ENCODE results near the gene MYH6.

MYH6 gene

GRCh38 chr14:23385642-23386265, 22.3 kb downstream of the MYH6 start:
- no peaks in the 10 kb centered on the region for H3K9me3 ChIP-seq (replicated peaks in 1 of 11)

GRCh38 chr14:23385244-23385641, 22.8 kb downstream of the MYH6 start:
- Histone ChIP-seq H3K4me1 (peaks cover 0 to 22% (median 18%) of the 10 kb centered on the region in 10 experiments; a peak in 16 of 20 replicates), H4K20me1 (peaks cover 0 to 6% (median 0%) of the 10 kb centered on the region in 11 experiments; a peak in 3 of 22 replicates), H3K27ac (no peak overlapping the region), H3K36me3 (no peaks in the 10 kb centered on the region), H3K9me3 (replicated peaks in 1 of 11) (no peaks in the 10 kb centered on the region), H3K27me3 (peaks cover 0 to 12% (median 0%) of the 10 kb centered on the region in 11 experiments; a peak in 5 of 22 replicates), H3K9ac (no peak overlapping the region), H3K4me2 (no peak overlapping the region), H3K4me3 (no peak overlapping the region)
- TF ChIP-seq Cebpa-rat (IDR thresholded peaks at IDR 0.05), result no peak

More at GRCh38 chr14:23385642-23386265, 22.3 kb downstream of the MYH6 start:
- peaks cover 0 to 6% (median 0%) of the 10 kb centered on the region in 11 experiments; a peak in 2 of 22 replicates for H4K20me1 ChIP-seq
- TF ChIP-seq Cebpa-rat (IDR thresholded peaks at IDR 0.05), result no peak
- H3K27ac ChIP-seq, result no peak overlapping the region
- H3K9ac ChIP-seq, result no peak overlapping the region
- H3K4me1 ChIP-seq, result peaks cover 0 to 21% (median 18%) of the 10 kb centered on the region in 10 experiments; a peak in 16 of 20 replicates
- no peak overlapping the region for H3K4me2 ChIP-seq
- H3K4me3 ChIP-seq, result no peak overlapping the region
- H3K36me3 ChIP-seq, result no peaks in the 10 kb centered on the region
- peaks cover 0 to 12% (median 0%) of the 10 kb centered on the region in 11 experiments; a peak in 5 of 22 replicates for H3K27me3 ChIP-seq

DNA sequence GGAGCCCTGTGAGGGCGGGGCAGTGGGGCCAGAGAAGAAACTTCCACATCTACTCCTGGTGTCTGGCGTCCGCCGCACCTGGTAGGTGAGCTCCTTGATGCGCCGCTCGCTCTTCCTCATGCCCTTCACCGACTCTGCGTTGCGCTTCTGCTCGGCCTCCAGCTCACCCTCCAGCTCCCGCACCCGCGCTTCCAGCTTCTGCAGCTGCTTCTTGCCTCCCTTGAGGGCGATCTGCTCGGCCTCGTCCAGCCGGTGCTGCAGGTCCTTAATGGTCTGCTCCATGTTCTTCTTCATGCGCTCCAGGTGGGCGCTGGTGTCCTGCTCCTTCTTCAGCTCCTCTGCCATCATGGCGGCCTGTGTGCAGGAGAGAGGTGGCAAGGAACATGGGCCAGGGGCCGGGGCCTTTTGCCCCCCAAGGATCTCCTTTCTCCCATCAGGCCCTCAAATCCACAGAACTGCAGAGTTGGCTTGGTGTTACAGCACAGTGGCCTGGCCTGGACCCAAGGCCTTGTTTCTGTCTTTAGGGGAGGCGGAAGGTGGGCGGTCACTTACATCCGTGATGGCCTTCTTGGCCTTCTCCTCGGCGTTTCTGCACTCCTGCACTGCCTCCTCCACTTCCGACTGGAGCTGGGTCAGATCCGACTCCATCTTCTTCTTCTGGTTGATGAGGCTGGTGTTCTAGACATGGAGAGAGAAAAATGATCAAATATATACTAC, 23.6 kb downstream of the MYH6 start:
- H3K4me3 ChIP-seq, result no peak overlapping the region
- no peak overlapping the region for H3K4me2 ChIP-seq
- peaks cover 0 to 6% (median 0%) of the 10 kb centered on the region in 11 experiments; a peak in 3 of 22 replicates for H4K20me1 ChIP-seq
- H3K4me1 ChIP-seq, result peaks cover 0 to 28% (median 18%) of the 10 kb centered on the region in 10 experiments; a peak in 16 of 20 replicates
- no peak overlapping the region for H3K9ac ChIP-seq
- no peak for TF ChIP-seq Cebpa-rat (IDR thresholded peaks at IDR 0.05)
- H3K27me3 ChIP-seq, result peaks cover 0 to 12% (median 0%) of the 10 kb centered on the region in 11 experiments; a peak in 5 of 22 replicates
- H3K9me3 ChIP-seq (replicated peaks in 1 of 11), result no peaks in the 10 kb centered on the region
- H3K27ac ChIP-seq, result no peak overlapping the region
- H3K36me3 ChIP-seq, result no peaks in the 10 kb centered on the region

- no peak overlapping the region for H3K9ac ChIP-seq
- no peak overlapping the region for H3K27ac ChIP-seq
- peaks cover 0 to 6% (median 0%) of the 10 kb centered on the region in 11 experiments; a peak in 3 of 22 replicates for H4K20me1 ChIP-seq
- H3K4me1 ChIP-seq, result peaks cover 0 to 43% (median 25%) of the 10 kb centered on the region in 10 experiments; a peak in 16 of 20 replicates
- no peaks in the 10 kb centered on the region for H3K36me3 ChIP-seq
- peaks cover 0 to 12% (median 0%) of the 10 kb centered on the region in 11 experiments; a peak in 5 of 22 replicates for H3K27me3 ChIP-seq
- no peaks in the 10 kb centered on the region for H3K9me3 ChIP-seq (replicated peaks in 1 of 11)
- H3K4me2 ChIP-seq, result peak overlapping the region in 8 of 11 experiments; percentile 62 to 77 (median 69); a peak in 15 of 22 replicates
- no peak overlapping the region for H3K4me3 ChIP-seq
- no peak for TF ChIP-seq Cebpa-rat (IDR thresholded peaks at IDR 0.05)
Observed at GRCh38 chr14:23382731-23383440, 25.2 kb downstream of the MYH6 start.

DNA sequence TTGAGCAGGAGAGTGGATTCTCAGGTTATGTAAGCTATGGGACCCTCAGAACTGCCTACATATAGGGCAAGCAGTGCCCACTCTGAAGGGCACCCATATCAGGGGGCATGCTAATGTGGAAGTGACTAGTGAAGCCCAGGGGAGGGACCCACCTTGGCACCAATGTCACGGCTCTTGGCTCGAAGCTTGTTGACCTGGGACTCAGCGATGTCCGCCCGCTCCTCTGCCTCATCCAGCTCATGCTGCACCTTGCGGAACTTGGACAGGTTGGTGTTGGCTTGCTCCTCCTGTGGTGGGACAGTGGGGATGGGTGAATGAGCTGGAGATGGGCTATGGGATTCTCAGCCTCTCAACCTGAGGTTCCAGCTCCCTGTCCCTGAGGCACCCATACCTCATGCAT, 25.8 kb downstream of the MYH6 start:
- Histone ChIP-seq H3K27ac (no peak overlapping the region), H3K9me3 (replicated peaks in 1 of 11) (no peaks in the 10 kb centered on the region), H3K36me3 (no peaks in the 10 kb centered on the region), H3K4me1 (peaks cover 1 to 49% (median 31%) of the 10 kb centered on the region in 10 experiments; a peak in 18 of 20 replicates), H3K4me2 (peak overlapping the region in 9 of 11 experiments; percentile 35 to 77 (median 66); a peak in 17 of 22 replicates), H3K9ac (no peak overlapping the region), H4K20me1 (peaks cover 0 to 6% (median 0%) of the 10 kb centered on the region in 11 experiments; a peak in 3 of 22 replicates), H3K27me3 (peaks cover 0 to 12% (median 0%) of the 10 kb centered on the region in 11 experiments; a peak in 5 of 22 replicates), H3K4me3 (no peak overlapping the region)
- TF ChIP-seq Cebpa-rat (IDR thresholded peaks at IDR 0.05), result no peak

- Histone ChIP-seq H3K4me1 (peaks cover 5 to 53% (median 35%) of the 10 kb centered on the region in 10 experiments; a peak in 19 of 20 replicates), H3K27me3 (peaks cover 0 to 12% (median 0%) of the 10 kb centered on the region in 11 experiments; a peak in 5 of 22 replicates), H3K9me3 (replicated peaks in 1 of 11) (no peaks in the 10 kb centered on the region), H3K27ac (no peak overlapping the region), H3K4me2 (peak overlapping the region in 9 of 11 experiments; percentile 35 to 77 (median 66); a peak in 17 of 22 replicates), H3K9ac (peak overlapping the region in 1 of 11 experiments; percentile 18; a peak in 1 of 22 replicates), H3K36me3 (no peaks in the 10 kb centered on the region), H4K20me1 (peaks cover 0 to 6% (median 0%) of the 10 kb centered on the region in 11 experiments; a peak in 3 of 22 replicates), H3K4me3 (no peak overlapping the region)
- TF ChIP-seq Cebpa-rat (IDR thresholded peaks at IDR 0.05), result no peak
Observed at GRCh38 chr14:23381871-23382270, 26.2 kb downstream of the MYH6 start.

- TF ChIP-seq Cebpa-rat (IDR thresholded peaks at IDR 0.05), result no peak
- peaks cover 0 to 12% (median 0%) of the 10 kb centered on the region in 11 experiments; a peak in 5 of 22 replicates for H3K27me3 ChIP-seq
- H3K4me2 ChIP-seq, result peak overlapping the region in 6 of 11 experiments; percentile 62 to 77 (median 72); a peak in 7 of 22 replicates
- H3K4me3 ChIP-seq, result no peak overlapping the region
- H4K20me1 ChIP-seq, result peaks cover 0 to 6% (median 0%) of the 10 kb centered on the region in 11 experiments; a peak in 3 of 22 replicates
- no peak overlapping the region for H3K27ac ChIP-seq
- no peaks in the 10 kb centered on the region for H3K36me3 ChIP-seq
- H3K9me3 ChIP-seq (replicated peaks in 1 of 11), result no peaks in the 10 kb centered on the region
- 0 out of 22 replicates have a peak overlapping the region, but pooled peaks of 1 of the 11 experiments have one; percentile 18 for H3K9ac ChIP-seq
- H3K4me1 ChIP-seq, result peaks cover 12 to 62% (median 44%) of the 10 kb centered on the region in 10 experiments; a peak in 19 of 20 replicates
Observed at GRCh38 chr14:23380976-23381375, 27.1 kb downstream of the MYH6 start.

DNA sequence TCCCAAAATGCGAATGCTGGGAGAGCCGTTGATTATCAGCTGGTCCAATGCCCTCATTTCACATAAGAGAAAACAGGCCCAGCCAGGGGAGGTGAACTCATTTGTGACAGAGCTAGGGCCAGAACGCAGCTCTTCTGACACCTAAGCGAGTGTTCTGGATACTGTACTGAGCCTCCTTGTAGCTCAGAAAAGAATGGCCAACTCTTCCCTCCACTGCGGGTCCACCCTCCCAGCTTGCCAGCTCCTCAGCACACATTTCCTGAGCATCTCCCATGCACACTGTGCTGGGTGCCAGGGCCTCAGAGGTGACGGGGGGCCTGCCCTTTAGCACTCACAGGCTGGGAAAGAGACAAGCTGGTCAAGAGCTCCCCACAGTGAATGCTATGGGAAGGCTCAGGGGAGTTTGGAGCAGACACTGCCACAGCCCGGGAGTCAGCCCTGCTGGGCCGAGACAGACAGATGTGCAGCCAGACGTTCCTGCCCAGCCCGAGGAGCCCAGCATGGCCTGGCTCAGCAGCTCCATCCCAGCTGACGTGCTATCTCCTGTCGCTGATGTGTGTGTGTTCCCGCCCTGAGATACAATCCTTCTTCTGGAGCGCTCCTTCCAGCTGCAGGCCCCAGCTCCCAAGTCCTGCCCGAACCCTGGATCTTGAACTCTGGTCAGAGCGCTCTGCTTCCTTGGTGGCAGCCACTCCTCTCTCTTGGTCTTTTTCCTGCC, 27.7 kb downstream of the MYH6 start:
- H3K36me3 ChIP-seq, result no peaks in the 10 kb centered on the region
- no peaks in the 10 kb centered on the region for H3K9me3 ChIP-seq (replicated peaks in 1 of 11)
- no peak overlapping the region for H3K27ac ChIP-seq
- peaks cover 15 to 67% (median 47%) of the 10 kb centered on the region in 10 experiments; a peak in 19 of 20 replicates for H3K4me1 ChIP-seq
- H3K9ac ChIP-seq, result no peak overlapping the region
- H3K27me3 ChIP-seq, result peaks cover 0 to 12% (median 0%) of the 10 kb centered on the region in 11 experiments; a peak in 5 of 22 replicates
- TF ChIP-seq Cebpa-rat (IDR thresholded peaks at IDR 0.05), result no peak
- no peak overlapping the region for H3K4me3 ChIP-seq
- H3K4me2 ChIP-seq, result no peak overlapping the region
- peaks cover 0 to 6% (median 0%) of the 10 kb centered on the region in 11 experiments; a peak in 3 of 22 replicates for H4K20me1 ChIP-seq
